ENCODE data around the gene TFAP2C.
"Not testable (repeated sequence)": the region's sequence is repeated elsewhere in the genome, so short reads cannot be mapped to it uniquely, and the experiment has no call there.

The TFAP2C gene

GRCh38 chr20:56616716-56617115, 12.4 kb upstream of the TFAP2C start:
- no peak for DNase-seq (ENCODE audit: low spot score)

GRCh38 chr20:56617489-56617888, 11.6 kb upstream of the TFAP2C start:
- DNase-seq (ENCODE audit: low spot score), result no peak

- no peak for DNase-seq (ENCODE audit: low spot score)
These were observed 7.4 kb upstream of the TFAP2C start for GRCh38 chr20:56621730-56622129.

- DNase-seq (ENCODE audit: low spot score), result not testable (repeated sequence)
These were observed 5.2 kb upstream of the TFAP2C start for GRCh38 chr20:56623930-56624329.

- no peak for DNase-seq (ENCODE audit: low spot score)
These were observed 4.1 kb upstream of the TFAP2C start for GRCh38 chr20:56624786-56625681.

GRCh38 chr20:56625837-56626236, 3.3 kb upstream of the TFAP2C start:
- no peak for DNase-seq (ENCODE audit: low spot score)

- no peak for DNase-seq (ENCODE audit: low spot score)
These were observed 2.6 kb upstream of the TFAP2C start for GRCh38 chr20:56626367-56627121.

- DNase-seq (ENCODE audit: low spot score), result no peak
These were observed 1.7 kb upstream of the TFAP2C start for GRCh38 chr20:56627122-56628014.

GRCh38 chr20:56628015-56628872, 862 bp upstream of the TFAP2C start:
- no peak for DNase-seq (ENCODE audit: low spot score)

GRCh38 chr20:56629464-56630085, 469 bp downstream of the TFAP2C start:
- DNase-seq (ENCODE audit: low spot score), result no peak

GRCh38 chr20:56630086-56630493, 984 bp downstream of the TFAP2C start:
- DNase-seq (ENCODE audit: low spot score), result no peak

- no peak for DNase-seq (ENCODE audit: low spot score)
These were observed 1.6 kb downstream of the TFAP2C start for GRCh38 chr20:56630506-56631317.

GRCh38 chr20:56631318-56631989, 2.3 kb downstream of the TFAP2C start:
- no peak for DNase-seq (ENCODE audit: low spot score)

GRCh38 chr20:56631990-56632327, 2.9 kb downstream of the TFAP2C start:
- DNase-seq (ENCODE audit: low spot score), result no peak

- no peak for DNase-seq (ENCODE audit: low spot score)
These were observed 5.2 kb downstream of the TFAP2C start for GRCh38 chr20:56634307-56634706.

- DNase-seq (ENCODE audit: low spot score), result no peak
These were observed 5.8 kb downstream of the TFAP2C start for GRCh38 chr20:56634735-56635385.

GRCh38 chr20:56636716-56637115, 7.6 kb downstream of the TFAP2C start:
- no peak for DNase-seq (ENCODE audit: low spot score)

GRCh38 chr20:56637576-56637975, 8.5 kb downstream of the TFAP2C start:
- DNase-seq (ENCODE audit: low spot score), result no peak

GRCh38 chr20:56646599-56646998, 17.5 kb downstream of the TFAP2C start:
- DNase-seq (ENCODE audit: low spot score), result no peak

All from hematopoietic multipotent progenitor cell treated with erythropoietin and hydrocortisone succinate and interleukin-3 and kit ligand, for 17 days (in vitro differentiated cells).